ACC112 (cell line): ENCODE measurements around the gene CARD14.

Experiments
- H2AFZ ChIP-seq: fragments of 200-600 bp; sonication (generic); one replicate; pipeline ENCODE4 v1.6.0; 2017; ENCODE audit warnings: antibody characterized with exemption, low read length; ENCODE audit not compliant: unreplicated experiment
- H3K27ac ChIP-seq: fragments of 200-600 bp; sonication (generic); 2 replicates; pipeline ENCODE4 v1.5.1; 2014; ENCODE audit warnings: low read depth, mild to moderate bottlenecking, antibody characterized with exemption, low read length, moderate library complexity
- H3K27me3 ChIP-seq: fragments of 200-600 bp; sonication (generic); 2 replicates; pipeline ENCODE4 v1.6.1; 2014; ENCODE audit warnings: mild to moderate bottlenecking, antibody characterized with exemption, low read length, moderate library complexity, mixed read lengths; ENCODE audit not compliant: insufficient read depth
- H3K36me3 ChIP-seq: fragments of 200-600 bp; sonication (generic); 2 replicates; pipeline ENCODE4 v1.6.1; 2016; ENCODE audit warnings: mild to moderate bottlenecking, antibody characterized with exemption, low read length, moderate library complexity, mixed read lengths; ENCODE audit not compliant: insufficient read depth
- H3K4me1 ChIP-seq: fragments of 200-600 bp; sonication (generic); one replicate; pipeline ENCODE4 v1.6.1; 2016; ENCODE audit warnings: low read length, mixed read lengths; ENCODE audit not compliant: insufficient read depth, unreplicated experiment, control insufficient read depth
- H3K4me3 ChIP-seq: fragments of 200-600 bp; sonication (generic); 2 replicates; pipeline ENCODE4 v1.5.1; 2014; ENCODE audit warnings: mild to moderate bottlenecking, low read depth, low read length
- H3K79me2 ChIP-seq: fragments of 200-600 bp; sonication (generic); one replicate; pipeline ENCODE4 v1.6.0; 2016; ENCODE audit warnings: low read length; ENCODE audit not compliant: control insufficient read depth, unreplicated experiment, insufficient read depth

Gene CARD14

GRCh38 chr17:80183581-80184422 is 14.0 kb downstream of the CARD14 start:
- Histone ChIP-seq H3K4me3 (no peak overlapping the region), H3K36me3 (no peaks in the 10 kb centered on the region), H3K4me1 (peaks cover 8% of the 10 kb centered on the region), H3K79me2 (no peaks in the 10 kb centered on the region), H3K27ac (no peak overlapping the region), H3K27me3 (0 out of 2 replicates have a peak, but pooled peaks cover 3% of the 10 kb centered on the region), H2AFZ (no peak overlapping the region)

DNA sequence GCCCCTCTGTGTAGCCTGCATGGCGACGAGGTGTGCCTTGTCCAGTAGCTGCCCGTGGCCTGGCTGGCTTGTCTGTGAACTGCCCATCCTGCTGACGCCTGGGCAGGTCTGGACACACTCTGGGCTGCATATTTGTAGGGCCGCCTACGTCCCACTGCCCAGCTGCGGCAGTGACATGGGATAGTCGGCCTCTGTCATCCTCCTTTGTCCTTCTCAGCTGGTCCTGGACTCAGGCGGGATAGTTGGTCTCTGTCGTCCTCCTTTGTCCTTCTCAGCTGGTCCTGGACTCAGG is 14.5 kb downstream of the CARD14 start:
- H3K4me1 ChIP-seq: peaks cover 8% of the 10 kb centered on the region
- no peak overlapping the region for H2AFZ ChIP-seq
- no peaks in the 10 kb centered on the region for H3K36me3 ChIP-seq
- no peak overlapping the region for H3K27ac ChIP-seq
- H3K27me3 ChIP-seq: 0 out of 2 replicates have a peak, but pooled peaks cover 3% of the 10 kb centered on the region
- no peaks in the 10 kb centered on the region for H3K79me2 ChIP-seq
- H3K4me3 ChIP-seq: no peak overlapping the region

GRCh38 chr17:80185968-80186367 is 16.1 kb downstream of the CARD14 start:
- no peaks in the 10 kb centered on the region for H3K79me2 ChIP-seq
- H3K4me1 ChIP-seq: peaks cover 8% of the 10 kb centered on the region
- no peak overlapping the region for H3K27ac ChIP-seq
- H3K36me3 ChIP-seq: no peaks in the 10 kb centered on the region
- H3K4me3 ChIP-seq: no peak overlapping the region
- no peaks in the 10 kb centered on the region for H3K27me3 ChIP-seq
- no peak overlapping the region for H2AFZ ChIP-seq

DNA sequence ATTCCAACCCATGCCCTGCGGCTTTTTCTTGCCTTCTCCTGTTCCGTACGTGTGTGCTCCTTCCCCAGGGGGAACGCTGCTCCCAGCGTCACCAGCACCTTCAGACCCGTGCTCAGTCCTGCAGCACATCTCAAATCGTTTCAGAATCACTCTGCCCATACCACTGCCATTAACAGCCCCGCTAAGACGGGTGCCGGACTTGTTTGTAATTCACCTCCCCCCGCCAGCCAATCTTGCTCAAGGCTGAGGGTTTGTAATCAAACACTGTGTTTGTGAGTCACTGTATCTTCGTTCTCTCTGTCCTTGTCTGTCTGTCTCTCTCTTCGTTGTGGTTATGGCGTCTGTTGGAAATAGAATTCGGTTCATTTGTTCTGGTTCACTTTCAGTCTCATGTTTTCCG is 17.3 kb downstream of the CARD14 start:
- no peaks in the 10 kb centered on the region for H3K36me3 ChIP-seq
- H3K79me2 ChIP-seq: no peaks in the 10 kb centered on the region
- peak overlapping the region; percentile 77 for H2AFZ ChIP-seq
- H3K4me1 ChIP-seq: peaks cover 8% of the 10 kb centered on the region
- peak overlapping the region; percentile 67 for H3K4me3 ChIP-seq
- H3K27ac ChIP-seq: peak overlapping the region; percentile 8; the same call in 1 of the 2 replicates
- no peaks in the 10 kb centered on the region for H3K27me3 ChIP-seq

DNA sequence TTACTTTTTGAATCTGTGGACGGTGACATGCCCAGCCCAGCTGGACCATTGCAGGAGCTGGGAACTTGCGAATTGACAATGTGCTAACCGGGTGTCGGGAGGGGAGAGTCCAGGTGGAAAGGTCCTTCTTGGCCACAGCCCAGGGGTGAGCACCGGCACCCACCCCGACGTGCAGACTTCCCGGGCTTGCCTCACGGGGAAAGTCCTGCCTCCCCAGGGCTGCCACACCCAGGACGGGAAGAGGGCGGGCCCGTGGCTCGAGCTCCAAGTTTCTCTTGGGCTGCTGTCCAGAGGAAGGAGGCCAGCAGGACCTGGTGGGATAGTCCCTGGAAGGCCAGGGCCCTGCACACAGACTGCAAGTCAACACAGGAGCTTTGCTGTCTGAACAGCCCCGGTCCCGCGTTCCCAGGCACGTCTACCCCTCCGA is 17.7 kb downstream of the CARD14 start:
- H3K36me3 ChIP-seq: no peaks in the 10 kb centered on the region
- H3K27ac ChIP-seq: peak overlapping the region; percentile 8; the same call in 1 of the 2 replicates
- H3K4me1 ChIP-seq: peaks cover 8% of the 10 kb centered on the region
- no peaks in the 10 kb centered on the region for H3K79me2 ChIP-seq
- no peaks in the 10 kb centered on the region for H3K27me3 ChIP-seq
- H3K4me3 ChIP-seq: peak overlapping the region; percentile 67
- H2AFZ ChIP-seq: peak overlapping the region; percentile 77

DNA sequence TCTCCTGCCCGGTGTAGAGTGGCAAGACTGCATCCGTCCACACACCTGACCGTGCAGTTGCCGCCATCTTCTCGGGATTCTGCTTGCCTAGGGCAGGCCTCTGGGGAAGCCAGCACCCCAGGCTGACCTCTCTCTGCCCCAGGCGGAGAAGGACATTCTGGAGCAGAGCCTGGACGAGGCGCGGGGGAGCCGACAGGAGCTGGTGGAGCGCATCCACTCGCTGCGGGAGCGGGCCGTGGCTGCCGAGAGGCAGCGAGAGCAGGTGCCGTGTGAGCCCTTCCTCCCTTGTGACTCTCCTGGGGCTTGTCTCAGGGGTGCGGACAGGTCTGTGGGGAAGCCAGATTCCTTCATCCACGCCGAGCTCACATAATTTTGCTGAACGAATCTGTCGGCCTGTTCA is 19.8 kb downstream of the CARD14 start:
- no peak overlapping the region for H2AFZ ChIP-seq
- H3K27ac ChIP-seq: no peak overlapping the region
- H3K36me3 ChIP-seq: no peaks in the 10 kb centered on the region
- H3K4me1 ChIP-seq: peaks cover 8% of the 10 kb centered on the region
- H3K4me3 ChIP-seq: no peak overlapping the region
- H3K79me2 ChIP-seq: no peaks in the 10 kb centered on the region
- H3K27me3 ChIP-seq: no peaks in the 10 kb centered on the region

DNA sequence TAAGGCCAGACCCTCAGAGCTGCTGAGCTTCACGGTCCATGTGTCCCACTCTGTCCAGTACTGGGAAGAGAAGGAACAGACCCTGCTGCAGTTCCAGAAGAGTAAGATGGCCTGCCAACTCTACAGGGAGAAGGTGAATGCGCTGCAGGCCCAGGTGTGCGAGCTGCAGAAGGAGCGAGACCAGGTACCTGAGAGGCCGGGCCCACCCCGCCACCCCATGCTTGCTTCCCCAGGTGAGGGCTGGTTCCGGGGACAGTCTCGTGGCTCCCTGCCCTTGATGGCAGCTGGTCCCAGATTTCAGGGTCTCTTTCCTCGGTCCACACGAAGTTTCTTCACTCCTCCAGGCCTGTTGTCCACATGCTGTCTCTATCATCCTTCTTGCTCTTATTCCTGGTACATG is 20.9 kb downstream of the CARD14 start:
- Histone ChIP-seq H3K4me1 (peaks cover 8% of the 10 kb centered on the region), H2AFZ (no peak overlapping the region), H3K4me3 (no peak overlapping the region), H3K27me3 (no peaks in the 10 kb centered on the region), H3K79me2 (no peaks in the 10 kb centered on the region), H3K36me3 (no peaks in the 10 kb centered on the region), H3K27ac (no peak overlapping the region)

DNA sequence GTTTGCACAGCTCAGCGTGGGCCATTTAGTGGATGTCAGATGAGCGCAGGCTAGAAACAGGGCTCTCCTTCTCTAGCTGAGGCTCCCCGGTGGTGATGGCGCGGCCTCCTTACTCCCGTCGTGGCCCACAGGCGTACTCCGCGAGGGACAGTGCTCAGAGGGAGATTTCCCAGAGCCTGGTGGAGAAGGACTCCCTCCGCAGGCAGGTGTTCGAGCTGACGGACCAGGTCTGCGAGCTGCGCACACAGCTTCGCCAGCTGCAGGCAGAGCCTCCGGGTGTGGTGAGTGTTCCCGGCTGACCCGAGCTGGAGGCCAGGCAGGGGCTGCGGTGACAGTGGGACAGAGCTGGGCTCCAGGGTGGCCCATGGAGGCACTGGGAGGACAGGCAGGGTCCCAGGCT is 21.4 kb downstream of the CARD14 start:
- H3K4me3 ChIP-seq: no peak overlapping the region
- no peak overlapping the region for H3K27ac ChIP-seq
- no peaks in the 10 kb centered on the region for H3K27me3 ChIP-seq
- no peak overlapping the region for H2AFZ ChIP-seq
- H3K79me2 ChIP-seq: no peaks in the 10 kb centered on the region
- peaks cover 8% of the 10 kb centered on the region for H3K4me1 ChIP-seq
- no peaks in the 10 kb centered on the region for H3K36me3 ChIP-seq

DNA sequence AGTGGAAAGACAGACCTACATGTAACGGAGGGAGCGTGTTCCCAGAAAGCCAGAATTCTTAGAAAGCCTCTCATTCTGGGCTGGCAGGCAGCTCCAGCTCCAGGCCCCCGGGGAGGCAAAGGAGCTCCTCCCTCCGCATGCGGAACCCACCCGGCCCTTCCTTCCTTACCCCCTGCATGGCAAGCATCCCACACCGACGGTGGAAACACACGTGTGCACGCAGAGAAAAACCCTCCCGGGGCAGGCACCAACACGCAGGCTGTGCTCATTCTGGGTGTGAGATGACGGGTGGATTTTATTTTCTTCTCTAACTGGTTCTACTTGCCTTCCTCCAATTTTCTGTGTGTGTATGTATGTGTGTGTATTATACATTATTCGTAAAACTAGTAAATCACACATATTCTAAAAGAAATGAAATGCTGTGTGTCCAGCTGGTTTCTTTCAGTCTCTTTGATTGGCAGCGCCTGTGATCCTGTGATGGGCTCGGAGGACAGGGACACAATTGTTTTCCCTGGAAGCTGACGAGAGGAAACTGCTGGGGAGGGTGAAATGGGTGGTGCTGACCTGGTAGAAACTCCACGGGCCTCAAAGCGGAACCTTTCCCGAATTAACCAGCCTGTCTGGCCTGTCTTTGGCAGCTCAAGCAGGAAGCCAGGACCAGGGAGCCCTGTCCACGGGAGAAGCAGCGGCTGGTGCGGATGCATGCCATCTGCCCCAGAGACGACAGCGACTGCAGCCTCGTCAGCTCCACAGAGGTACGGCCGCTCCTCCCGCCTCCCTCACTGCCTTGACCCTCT is 22.2 kb downstream of the CARD14 start:
- Histone ChIP-seq H3K36me3 (no peaks in the 10 kb centered on the region), H2AFZ (no peak overlapping the region), H3K27me3 (no peaks in the 10 kb centered on the region), H3K27ac (no peak overlapping the region), H3K79me2 (no peaks in the 10 kb centered on the region), H3K4me1 (peaks cover 5% of the 10 kb centered on the region), H3K4me3 (no peak overlapping the region)

DNA sequence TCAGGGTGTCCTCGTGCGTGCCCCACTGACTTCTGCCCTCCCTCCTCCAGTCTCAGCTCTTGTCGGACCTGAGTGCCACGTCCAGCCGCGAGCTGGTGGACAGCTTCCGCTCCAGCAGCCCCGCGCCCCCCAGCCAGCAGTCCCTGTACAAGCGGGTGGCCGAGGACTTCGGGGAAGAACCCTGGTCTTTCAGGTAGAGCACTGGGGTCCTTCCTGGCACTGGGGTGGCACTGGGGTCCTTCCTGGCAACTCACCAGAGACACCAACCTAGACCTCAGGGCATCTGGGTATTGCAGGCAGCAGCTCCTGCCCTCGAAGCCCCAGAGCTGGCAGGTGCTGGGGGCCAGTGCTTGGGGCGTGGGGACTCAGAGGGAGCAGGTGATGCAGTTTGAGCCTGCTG is 25.3 kb downstream of the CARD14 start:
- Histone ChIP-seq H3K4me1 (no peaks in the 10 kb centered on the region), H3K79me2 (no peaks in the 10 kb centered on the region), H3K27me3 (no peaks in the 10 kb centered on the region), H3K36me3 (no peaks in the 10 kb centered on the region), H3K27ac (no peak overlapping the region), H3K4me3 (no peak overlapping the region), H2AFZ (no peak overlapping the region)
